Measurements from ENCODE around the gene GPR141.

DNA sequence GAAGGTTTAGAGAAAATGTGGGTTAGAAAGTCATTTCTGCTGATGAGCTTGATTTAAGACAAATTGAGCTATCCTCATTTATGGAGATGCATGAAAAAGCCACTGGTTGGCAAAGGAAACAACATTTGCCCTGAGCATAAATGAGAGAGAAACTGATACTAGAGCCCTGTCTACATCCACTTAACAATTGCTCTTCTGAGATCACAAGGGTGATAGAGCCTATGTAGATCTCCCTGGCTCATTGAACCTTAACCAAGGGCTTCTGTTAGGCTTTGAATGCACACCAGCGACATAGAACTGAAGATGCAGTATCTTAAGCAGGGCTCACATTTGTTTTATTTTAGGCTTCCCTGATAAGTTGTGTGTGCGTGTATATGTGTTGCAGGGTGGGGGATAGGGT, 35.0 kb downstream of the GPR141 start:
- TF ChIP-seq, protein P1, sequence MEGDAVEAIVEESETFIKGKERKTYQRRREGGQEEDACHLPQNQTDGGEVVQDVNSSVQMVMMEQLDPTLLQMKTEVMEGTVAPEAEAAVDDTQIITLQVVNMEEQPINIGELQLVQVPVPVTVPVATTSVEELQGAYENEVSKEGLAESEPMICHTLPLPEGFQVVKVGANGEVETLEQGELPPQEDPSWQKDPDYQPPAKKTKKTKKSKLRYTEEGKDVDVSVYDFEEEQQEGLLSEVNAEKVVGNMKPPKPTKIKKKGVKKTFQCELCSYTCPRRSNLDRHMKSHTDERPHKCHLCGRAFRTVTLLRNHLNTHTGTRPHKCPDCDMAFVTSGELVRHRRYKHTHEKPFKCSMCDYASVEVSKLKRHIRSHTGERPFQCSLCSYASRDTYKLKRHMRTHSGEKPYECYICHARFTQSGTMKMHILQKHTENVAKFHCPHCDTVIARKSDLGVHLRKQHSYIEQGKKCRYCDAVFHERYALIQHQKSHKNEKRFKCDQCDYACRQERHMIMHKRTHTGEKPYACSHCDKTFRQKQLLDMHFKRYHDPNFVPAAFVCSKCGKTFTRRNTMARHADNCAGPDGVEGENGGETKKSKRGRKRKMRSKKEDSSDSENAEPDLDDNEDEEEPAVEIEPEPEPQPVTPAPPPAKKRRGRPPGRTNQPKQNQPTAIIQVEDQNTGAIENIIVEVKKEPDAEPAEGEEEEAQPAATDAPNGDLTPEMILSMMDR (optimal IDR thresholded peaks at IDR 0.05 in 1 of 3, IDR thresholded peaks at IDR 0.05 in 1 of 3, conservative IDR thresholded peaks at IDR 0.05 in 1 of 3; ENCODE audit: extremely low read depth in 1 of 3, insufficient read depth in 2 of 3, low read length in 3 of 3) = no peak
- TF ChIP-seq EZH2 (IDR thresholded peaks at IDR 0.05; ENCODE audit: low read length) = no peak

All from keratinocyte (primary cell).